Nephron progenitor cell (in vitro differentiated cells): ENCODE measurements around the gene TBATA.

Experiments used
- DNase-seq: peaks from one replicate; pipeline ENCODE4 v3.0.0; 2021
- H3K27ac Mint-ChIP-seq: 2 replicates; pipeline ENCODE4 v1.8.0; 2021; ENCODE audit warnings: mild to moderate bottlenecking, moderate library complexity, mixed read lengths
- H3K27me3 Mint-ChIP-seq: 2 replicates; pipeline ENCODE4 v1.8.0; 2021; ENCODE audit warnings: mild to moderate bottlenecking, low read depth, mixed read lengths; ENCODE audit not compliant: poor library complexity
- H3K36me3 Mint-ChIP-seq: 2 replicates; pipeline ENCODE4 v1.8.0; 2021; ENCODE audit warnings: low read depth, mixed read lengths
- H3K4me1 Mint-ChIP-seq: 2 replicates; pipeline ENCODE4 v1.8.0; 2021; ENCODE audit warnings: mixed read lengths
- H3K4me3 Mint-ChIP-seq: 2 replicates; pipeline ENCODE4 v1.8.0; 2021; ENCODE audit warnings: mild to moderate bottlenecking, moderate library complexity, mixed read lengths
- H3K9me3 Mint-ChIP-seq: 2 replicates; pipeline ENCODE4 v1.8.0; 2021; ENCODE audit warnings: mild to moderate bottlenecking, moderate library complexity, mixed read lengths
- CTCF ChIP-seq: fragments of 200-600 bp; sonication (generic); IDR thresholded peaks from 2 replicates; pipeline ENCODE4 v1.5.0; 2021; ENCODE audit warnings: antibody characterized with exemption

Gene TBATA

GRCh38 chr10:70722820-70723424, 62.3 kb downstream of the TBATA start:
- Mint-ChIP-seq H3K4me3 (no peak overlapping the region), H3K36me3 (no peaks in the 10 kb centered on the region), H3K27ac (no peak overlapping the region), H3K9me3 (no peaks in the 10 kb centered on the region), H3K4me1 (peaks cover 5% of the 10 kb centered on the region), H3K27me3 (peaks cover 6% of the 10 kb centered on the region)
- no peak for DNase-seq
- TF ChIP-seq CTCF = no peak
